Astrocyte of the spinal cord (primary cell): Measurements from ENCODE around the gene CUL3.
A peak's percentile ranks its signal among the peaks of the same experiment; 100 is the strongest.
"Not testable (repeated sequence)": the region's sequence is repeated elsewhere in the genome, so short reads cannot be mapped to it uniquely, and the experiment has no call there.

Experiments used
- DNase-seq: peaks from one replicate; pipeline ENCODE4 v3.0.0; 2011; ENCODE audit warnings: low read depth, low spot score
- H3K4me3 ChIP-seq: 2 replicates; pipeline ENCODE4 v1.5.1; 2011; ENCODE audit warnings: low read depth, mild to moderate bottlenecking, low read length, moderate library complexity
- in situ Hi-C: cut with HindIII; loops from 2 replicates; pipeline ENCODE4 v1.10.0; 2017; ENCODE audit warnings: low sequenced_read_pairs
- TF ChIP-seq, protein P1 (sequence below): IDR thresholded peaks from 2 replicates; pipeline ENCODE4 v1.5.1; 2012; ENCODE audit warnings: low read depth, mild to moderate bottlenecking, low read length, inconsistent platforms

Gene CUL3

DNA sequence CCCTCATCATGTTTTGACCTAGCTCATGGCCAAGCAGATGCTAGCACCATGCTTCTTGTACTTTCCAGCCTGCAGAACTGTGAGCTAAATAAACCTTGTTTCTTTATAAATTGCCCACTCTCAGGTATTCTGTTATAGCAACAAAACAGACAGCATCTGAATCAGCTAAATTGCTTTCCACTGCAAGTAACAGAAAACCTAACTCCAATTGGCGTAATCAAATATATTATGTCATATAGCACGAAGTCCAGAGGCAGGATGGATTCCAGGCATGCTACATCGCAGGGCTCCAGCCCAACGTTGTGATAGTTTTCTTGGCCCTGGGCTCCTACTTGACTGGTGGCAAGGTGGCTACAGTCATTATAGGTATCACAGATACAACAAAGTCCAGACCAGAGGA, 10.4 kb upstream of the CUL3 start:
- TF ChIP-seq, protein P1, sequence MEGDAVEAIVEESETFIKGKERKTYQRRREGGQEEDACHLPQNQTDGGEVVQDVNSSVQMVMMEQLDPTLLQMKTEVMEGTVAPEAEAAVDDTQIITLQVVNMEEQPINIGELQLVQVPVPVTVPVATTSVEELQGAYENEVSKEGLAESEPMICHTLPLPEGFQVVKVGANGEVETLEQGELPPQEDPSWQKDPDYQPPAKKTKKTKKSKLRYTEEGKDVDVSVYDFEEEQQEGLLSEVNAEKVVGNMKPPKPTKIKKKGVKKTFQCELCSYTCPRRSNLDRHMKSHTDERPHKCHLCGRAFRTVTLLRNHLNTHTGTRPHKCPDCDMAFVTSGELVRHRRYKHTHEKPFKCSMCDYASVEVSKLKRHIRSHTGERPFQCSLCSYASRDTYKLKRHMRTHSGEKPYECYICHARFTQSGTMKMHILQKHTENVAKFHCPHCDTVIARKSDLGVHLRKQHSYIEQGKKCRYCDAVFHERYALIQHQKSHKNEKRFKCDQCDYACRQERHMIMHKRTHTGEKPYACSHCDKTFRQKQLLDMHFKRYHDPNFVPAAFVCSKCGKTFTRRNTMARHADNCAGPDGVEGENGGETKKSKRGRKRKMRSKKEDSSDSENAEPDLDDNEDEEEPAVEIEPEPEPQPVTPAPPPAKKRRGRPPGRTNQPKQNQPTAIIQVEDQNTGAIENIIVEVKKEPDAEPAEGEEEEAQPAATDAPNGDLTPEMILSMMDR, result no peak

DNA sequence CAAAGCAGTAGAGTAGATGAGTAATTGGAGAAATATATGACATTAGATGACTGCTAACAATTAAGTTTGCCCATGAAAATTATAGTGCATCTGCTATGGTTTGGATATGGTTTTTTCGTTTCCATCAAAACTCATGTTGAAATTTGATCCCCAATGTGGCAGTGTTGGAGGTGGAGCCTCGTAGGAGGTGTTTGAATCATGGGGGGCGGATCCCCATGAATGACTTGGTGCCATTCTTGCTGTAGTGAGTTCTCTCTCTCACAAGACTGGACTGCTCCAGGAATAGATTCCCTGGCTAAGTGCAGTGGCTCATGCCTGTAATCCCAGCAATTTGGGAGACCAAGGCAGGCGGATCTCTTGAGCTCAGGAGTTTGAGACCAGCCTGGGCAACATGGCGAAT, 9.7 kb upstream of the CUL3 start:
- TF ChIP-seq, protein P1, result no peak
- H3K4me3 ChIP-seq, result no peak overlapping the region
- no peak for DNase-seq
- in situ Hi-C loops, result no loop called here

More for the DNA sequence above, 10.4 kb upstream of the CUL3 start:
- H3K4me3 ChIP-seq, result no peak overlapping the region
- in situ Hi-C loops, result no loop called here
- DNase-seq, result no peak

DNA sequence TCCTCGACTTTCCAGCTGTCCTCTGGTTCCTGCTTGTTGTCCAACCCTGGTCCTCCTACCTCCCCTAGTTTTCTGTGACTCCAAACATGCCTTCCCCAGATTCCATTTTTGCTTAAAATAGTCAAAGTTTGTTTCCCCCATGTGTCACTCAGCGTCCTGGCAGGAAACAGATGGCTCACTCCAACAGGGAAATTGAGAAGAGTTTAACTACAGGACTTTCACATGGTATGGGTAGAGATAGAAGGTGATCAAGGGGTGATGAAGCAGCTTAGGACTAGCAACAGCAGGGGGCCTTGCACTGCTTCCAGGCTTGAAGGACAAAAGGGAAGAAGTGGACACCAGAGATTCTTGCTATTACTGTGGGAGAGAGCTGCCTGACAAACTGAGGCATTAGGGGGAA, 6.1 kb upstream of the CUL3 start:
- in situ Hi-C loops, result no loop called here
- H3K4me3 ChIP-seq, result no peak overlapping the region
- TF ChIP-seq, protein P1, result no peak

DNA sequence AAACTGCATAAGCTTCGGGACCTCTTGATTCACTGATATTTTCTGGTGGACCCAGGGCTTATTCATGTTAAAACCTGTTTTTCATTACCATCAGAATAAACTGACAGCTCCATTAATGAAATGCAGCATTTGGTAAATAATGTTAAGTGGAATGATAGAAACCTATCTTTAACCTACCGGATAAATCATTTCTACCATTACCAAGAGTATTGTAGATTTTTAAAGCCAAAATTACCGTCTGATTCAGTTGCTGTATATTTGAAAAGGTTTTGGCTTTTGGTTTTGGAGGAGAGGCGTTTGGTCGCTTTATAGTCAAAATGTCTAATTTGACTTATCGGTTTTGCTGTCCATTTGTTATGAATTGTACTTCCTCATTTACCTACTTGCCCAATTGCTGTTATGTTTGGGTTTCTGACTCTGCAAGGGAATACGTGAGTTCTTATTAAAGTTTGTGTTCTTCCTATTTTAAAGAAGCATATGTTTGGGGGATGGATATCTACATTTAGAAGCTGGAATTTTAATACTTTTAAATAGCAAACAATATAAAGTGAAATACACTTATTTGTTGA, 1.0 kb upstream of the CUL3 start:
- TF ChIP-seq, protein P1, result no peak
- in situ Hi-C loops, result no loop called here
- no peak for DNase-seq
- peak overlapping the region; percentile 63 for H3K4me3 ChIP-seq

More for the DNA sequence above, 6.1 kb upstream of the CUL3 start:
- DNase-seq, result no peak

DNA sequence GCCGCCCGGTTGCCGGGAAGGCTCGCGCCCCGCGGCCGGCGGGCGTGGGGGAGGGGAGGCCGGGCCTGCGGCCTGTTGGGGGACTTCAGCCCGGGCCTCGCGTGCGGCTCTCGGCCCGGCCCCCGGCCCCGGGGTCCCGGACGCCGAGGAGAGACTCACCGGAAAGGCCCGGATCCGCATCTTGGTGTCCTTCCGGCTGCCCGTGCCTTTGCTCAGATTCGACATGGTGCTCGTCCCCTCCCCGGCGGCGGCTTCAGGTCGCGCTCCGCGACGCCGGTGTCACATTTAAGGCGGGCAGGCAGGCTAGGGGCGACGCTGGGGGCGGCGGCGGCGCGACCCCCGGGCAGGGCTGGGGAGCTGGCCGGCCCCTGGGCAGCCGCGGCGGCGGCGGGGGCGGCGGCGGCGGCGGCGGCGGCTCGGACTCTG, 365 bp downstream of the CUL3 start:
- in situ Hi-C loops, result no loop called here
- TF ChIP-seq, protein P1, result no peak
- H3K4me3 ChIP-seq, result peak overlapping the region; percentile 96
- DNase-seq, result peak; percentile 43

DNA sequence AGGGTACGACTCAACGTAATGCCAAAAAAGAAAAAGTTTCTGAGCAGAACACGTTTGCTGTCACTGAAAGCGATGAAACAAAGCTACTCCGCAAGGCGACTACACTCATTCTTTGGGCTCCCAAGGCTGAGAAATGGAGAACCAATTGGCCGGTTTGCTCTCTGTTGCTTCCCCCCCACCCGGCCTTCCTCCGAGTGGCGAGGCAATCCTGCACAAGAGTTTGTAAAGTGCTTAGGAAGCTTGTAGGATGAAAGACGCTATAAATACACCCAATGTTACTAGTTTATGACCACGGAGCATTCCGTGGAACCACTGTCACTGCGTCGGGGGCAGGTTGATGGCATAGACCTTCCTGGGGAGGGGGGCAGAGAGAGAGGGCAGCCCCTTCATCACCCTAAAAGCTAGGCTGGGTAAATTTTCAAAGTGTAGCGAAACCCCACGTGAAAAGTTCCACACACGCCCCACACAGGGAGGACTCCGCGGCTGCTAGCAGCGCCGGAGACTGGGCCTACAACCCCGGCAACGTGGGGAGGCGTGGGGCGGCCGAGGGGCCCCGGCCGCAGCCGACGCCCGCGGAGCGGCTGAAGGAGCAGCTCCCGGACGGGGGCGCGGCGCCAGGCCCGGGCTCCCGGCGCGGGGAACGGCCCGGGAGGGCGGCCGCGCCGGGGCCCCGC, 915 bp downstream of the CUL3 start:
- in situ Hi-C loops, result no loop called here
- DNase-seq, result peak; percentile 46
- TF ChIP-seq, protein P1, result no peak
- peak overlapping the region; percentile 96 for H3K4me3 ChIP-seq

DNA sequence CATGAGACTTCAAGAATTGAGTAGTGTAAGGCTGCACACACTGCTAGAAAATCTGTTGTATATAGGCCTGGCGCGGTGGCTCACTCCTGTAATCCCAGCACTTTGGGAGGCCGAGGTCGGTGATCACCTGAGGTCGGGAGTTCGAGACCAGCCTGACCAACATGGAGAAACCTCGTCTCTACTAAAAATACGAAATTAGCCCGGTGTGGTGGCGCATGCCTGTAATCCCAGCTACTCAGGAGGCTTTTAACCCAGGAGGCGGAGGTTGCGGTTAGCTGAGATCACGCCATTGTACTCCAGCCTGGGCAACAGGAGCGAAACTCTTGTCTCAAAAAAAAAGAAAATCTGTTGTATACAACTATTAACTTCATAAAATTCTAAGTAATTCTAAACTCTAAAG, 2.1 kb downstream of the CUL3 start:
- in situ Hi-C loops, DNase-seq: not testable (repeated sequence)
- H3K4me3 ChIP-seq, result peak overlapping the region; percentile 96
